ENCODE data around the gene MYOZ3. TPM values are rescaled to one million over a fixed set of nuclear protein-coding genes. Genes with fewer than 3 reads are reported as not detected.

The MYOZ3 gene
- total RNA-seq (ENCODE audit: insufficient read depth, low replicate concordance), result 10.4 TPM

DNA sequence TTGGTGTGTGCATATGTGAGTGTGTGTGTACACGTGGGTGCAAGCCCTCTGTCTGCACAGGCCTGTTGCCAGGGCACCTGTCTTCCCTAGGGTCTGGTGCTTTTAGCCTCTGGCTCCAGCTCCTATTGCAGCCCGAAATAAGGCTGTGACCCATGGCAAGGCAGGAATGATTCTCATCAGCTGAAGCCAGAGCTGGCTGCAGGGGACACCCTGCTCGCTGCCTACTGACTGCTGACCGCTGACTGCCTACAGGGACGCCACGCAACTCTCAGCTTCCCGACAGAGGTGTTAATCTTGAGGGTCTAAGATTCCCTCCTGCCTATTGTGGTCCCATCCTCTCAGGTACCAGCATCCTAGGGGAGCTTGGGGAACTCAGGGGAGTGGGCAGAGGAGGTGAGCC is at the start of gene MYOZ3:
MYOZ3 (plus strand) TSS at position 166 of the 400 bp plus-strand sequence. CDS start 1,691 bp downstream, outside the sequence.
- DNase-seq (ENCODE audit: low spot score), result no peak

GRCh38 chr5:150612405-150612804 is 48.6 kb upstream of the MYOZ3 start:
- DNase-seq (ENCODE audit: low spot score), result no peak

- DNase-seq (ENCODE audit: low spot score), result no peak
Measured at GRCh38 chr5:150612905-150613670, 48.0 kb upstream of the MYOZ3 start.

DNA sequence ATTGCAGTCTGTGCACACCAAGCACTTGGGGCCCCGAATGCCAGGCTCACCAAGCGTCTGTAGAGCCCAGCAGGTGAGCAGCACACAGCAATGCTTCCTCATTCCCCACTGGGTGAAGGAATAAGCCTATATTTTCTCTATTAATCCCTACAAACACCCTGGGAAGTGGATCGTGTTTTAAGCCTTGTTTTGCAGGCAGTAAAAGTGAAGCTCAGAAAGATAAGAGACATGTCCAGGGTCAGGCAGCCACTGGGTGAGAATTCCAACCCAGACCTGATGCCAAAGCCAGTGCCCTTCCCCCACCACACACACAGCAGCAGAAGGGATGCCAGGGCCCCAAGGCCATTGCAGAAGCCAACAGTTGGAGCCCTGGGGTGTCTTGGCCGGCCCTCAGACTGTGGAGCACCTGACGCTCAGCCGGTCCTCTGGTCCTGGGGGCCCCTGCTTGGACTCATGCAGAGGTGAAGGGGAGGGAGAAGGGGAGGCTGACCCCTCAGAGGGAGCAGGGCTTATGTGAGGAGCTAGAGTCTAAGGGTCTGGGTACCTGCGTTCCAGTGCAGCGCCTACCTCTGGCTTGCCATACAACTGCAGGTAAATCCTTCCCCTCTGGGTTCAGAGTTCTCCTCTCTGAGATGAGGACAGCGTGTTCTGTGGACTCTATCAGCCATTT is 46.9 kb upstream of the MYOZ3 start:
- no peak for DNase-seq (ENCODE audit: low spot score)

DNA sequence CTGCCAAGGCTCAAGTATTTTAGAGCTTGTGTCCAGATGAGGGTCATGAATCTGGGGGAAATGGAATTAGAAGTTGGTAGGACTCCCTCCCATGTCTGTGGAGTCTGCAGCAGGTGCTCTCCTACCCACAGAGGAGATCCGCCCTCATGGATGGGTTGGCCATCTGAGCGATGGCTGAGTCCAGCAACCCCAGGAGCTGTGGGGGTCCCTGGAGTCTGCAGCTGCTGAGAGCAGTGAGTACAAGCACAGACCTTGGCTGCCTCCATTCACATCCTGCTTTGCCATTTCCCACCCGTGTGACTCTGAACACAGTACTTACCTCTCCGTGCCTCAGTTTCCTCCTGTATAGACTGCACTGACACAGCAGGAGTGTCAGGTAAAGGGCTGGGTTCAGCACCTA is 46.4 kb upstream of the MYOZ3 start:
- DNase-seq (ENCODE audit: low spot score), result no peak

- DNase-seq (ENCODE audit: low spot score), result peak; percentile 52
Measured at GRCh38 chr5:150615141-150615699, 45.8 kb upstream of the MYOZ3 start.

DNA sequence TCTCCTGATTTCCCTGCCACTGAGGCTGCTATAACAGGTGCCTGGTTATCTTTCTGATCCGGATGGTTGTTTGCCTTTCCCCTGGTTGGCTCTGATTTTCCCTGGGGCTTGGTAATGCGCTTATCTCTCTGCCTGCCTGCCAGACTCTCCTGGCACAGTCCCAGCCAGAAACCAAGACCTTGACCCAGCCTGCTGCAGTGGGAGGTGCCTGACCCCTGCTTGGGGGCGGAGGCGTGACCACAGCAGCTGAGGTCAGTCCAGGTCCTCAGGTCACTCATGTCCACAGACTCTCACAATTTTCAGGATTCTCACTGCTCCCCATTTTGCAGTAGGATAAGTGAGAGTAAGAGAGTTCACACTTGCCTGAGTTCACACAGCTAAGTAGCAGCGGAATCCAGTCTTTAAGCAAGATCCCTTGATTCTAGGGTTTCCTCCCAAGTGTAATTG is 45.0 kb upstream of the MYOZ3 start:
- DNase-seq (ENCODE audit: low spot score), result no peak

GRCh38 chr5:150616506-150616905 is 44.5 kb upstream of the MYOZ3 start:
- DNase-seq (ENCODE audit: low spot score), result no peak

DNA sequence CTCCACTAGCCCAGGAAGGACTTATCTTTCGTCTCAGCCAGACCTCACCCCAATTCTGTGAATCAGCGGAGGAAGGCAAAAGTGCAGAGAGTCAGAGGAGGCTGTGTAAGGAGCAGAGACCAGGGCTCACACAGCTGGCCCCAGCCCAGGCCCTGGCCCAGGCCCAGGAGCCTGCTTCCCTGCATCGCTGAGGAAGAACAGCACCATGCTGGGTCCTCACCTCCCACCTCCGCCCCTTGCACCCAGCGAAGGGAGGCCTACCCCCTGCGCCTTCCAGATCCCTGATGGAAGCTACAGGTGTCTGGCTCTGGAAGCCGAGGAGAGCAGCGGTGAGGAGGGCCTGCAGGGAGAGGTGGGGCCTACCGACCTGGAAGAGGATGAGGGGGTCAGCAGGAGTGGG is 42.9 kb upstream of the MYOZ3 start:
- peak; percentile 85 for DNase-seq (ENCODE audit: low spot score)

DNA sequence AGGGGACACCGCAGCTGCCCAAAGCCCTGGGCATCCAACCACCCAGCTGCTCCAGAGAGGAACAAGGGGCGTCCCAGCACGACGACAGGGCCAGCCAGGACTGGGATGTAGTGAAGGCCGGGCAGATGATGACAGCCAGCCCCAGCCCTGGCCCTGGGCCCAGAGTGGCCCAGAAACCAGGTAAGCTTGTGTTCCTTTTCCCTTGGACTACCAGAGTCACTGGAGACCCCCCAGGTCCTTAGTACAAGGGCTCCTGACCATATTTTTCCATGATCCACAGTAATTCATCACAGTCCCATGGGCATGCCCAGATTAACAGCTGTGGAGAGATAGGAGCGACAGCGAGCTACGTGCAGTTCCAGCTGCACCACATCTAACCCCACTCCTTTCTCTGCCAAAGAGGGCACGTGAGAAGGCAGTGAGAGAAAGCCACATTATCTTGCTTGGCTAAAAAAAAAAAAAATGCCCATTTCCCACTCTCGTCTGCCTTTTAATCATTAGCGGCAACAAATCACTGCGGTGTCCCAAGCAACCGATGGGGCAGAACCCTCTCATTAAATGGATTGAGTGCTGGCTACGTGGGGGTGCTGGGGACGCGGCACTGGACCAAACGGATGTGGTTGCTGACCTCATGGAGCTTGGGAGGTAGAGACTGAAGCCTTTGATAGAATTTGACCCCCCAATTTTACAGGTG is 42.3 kb upstream of the MYOZ3 start:
- peak; percentile 83 for DNase-seq (ENCODE audit: low spot score)

- peak; percentile 88 for DNase-seq (ENCODE audit: low spot score)
Measured at GRCh38 chr5:150619359-150620230, 41.5 kb upstream of the MYOZ3 start.

DNA sequence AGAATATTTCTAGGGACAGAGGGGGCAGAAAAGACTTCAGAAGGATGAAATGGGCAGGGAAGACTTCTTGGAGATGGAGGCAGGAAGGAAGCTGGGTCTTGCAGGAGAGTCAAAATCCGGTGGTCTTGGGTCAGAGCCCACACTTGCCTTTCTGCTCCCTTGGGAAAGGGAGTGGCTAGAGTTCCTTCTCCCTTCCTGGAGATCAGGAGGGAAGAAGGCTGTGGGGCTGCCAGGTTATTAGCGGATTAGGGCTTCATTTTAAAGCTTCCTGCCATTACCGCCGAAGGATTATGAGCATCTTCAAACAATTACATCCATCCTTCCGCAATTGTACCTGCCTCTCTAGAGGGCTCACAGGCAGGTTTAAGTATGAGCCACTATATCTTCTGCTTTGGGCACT is 39.8 kb upstream of the MYOZ3 start:
- DNase-seq (ENCODE audit: low spot score), result no peak

GRCh38 chr5:150622157-150622556 is 38.9 kb upstream of the MYOZ3 start:
- DNase-seq (ENCODE audit: low spot score), result no peak

DNA sequence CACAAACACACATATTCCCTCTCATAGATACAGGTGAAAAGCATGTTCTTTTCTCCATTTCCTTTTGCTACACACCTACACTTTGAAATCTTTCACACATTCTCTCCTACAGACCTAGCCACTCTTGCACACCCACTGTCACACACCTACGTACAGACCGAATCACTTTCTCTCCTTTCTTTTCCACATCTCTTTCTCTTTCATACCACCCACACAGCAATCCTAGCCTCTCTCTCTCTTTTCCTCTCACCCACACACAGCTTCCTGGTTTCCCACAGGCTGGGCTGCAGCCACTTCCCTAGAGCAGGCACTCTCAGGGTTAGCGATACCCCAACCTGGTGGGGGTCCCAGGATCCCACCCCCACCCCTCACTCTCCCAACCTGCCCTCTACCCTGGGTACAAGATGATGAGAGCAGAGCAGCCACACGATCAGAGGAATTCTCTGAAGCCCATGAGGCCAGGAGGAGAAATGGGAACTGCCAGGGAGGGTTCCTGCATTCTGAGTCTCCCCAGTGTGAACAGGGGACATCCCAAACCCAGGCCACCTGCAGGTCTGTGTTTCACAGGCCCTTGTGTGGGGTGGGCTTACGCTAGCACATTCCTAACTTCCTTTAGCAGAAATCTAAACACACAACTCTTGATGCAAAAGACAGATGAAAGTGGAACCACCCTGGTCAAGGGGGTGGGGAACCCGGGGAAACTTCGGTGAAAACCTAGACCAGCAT is 37.7 kb upstream of the MYOZ3 start:
- no peak for DNase-seq (ENCODE audit: low spot score)

GRCh38 chr5:150623878-150624216 is 37.2 kb upstream of the MYOZ3 start:
- DNase-seq (ENCODE audit: low spot score), result no peak

DNA sequence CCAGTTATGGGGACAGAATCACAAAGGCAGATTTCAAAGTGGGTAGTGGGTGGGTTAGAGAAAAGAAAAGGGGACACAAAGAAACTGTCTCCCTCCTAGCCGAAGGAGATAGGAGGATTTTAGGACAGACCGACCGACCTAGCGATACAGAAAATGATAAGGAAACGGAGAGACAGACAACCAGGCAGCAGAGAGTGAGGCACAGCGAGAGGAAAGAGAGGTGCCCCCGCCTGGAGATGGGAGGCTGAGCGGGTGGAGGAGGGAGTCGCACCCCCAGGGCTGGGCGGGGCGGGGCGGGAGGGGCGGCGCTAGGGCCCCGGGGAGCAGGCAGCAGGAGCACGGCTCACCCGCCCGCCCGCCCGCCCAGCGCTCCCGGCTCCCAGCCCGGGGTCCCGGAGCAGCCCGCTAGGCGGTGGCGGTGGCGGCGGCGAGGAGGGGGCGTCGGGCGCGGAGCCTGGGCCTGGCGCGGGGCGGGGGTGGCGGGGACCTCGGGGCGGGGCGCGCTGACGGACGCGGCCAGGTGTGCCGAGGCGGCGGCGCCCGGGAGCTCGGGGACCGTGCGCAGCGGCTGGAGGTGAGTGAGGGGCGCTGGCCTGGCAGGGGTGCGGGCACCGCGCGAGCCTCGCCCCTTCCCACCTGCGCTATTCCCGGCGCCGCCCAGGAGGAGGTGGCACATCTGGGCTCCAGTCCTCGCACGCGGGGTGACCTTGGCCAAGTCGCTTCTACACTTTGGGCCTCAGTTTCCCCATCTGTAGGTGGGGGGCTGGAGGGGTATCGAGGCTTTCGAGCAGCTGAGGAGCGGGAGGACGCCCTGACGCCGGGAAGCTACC is 36.5 kb upstream of the MYOZ3 start:
- DNase-seq (ENCODE audit: low spot score), result peak; percentile 65

DNA sequence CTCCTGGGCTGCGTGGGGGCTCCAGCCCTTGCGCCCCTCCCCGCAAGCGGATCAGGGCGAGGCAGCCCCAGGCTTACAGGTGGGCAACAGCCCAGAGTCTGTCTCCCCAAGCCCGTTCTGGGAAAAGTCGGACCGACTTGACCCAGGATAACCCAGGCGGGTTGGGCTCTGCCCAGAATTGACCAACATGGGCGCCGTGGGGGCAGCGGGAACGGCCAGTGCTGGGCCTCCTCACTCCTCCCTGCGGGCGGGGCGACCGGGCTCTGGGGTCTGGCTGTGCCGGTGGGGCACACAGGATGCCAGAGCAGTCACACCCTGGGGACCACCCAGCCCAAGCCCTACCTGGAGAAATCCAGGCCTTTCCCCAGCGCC is 35.9 kb upstream of the MYOZ3 start:
- no peak for DNase-seq (ENCODE audit: low spot score)

- DNase-seq (ENCODE audit: low spot score), result no peak
Measured at GRCh38 chr5:150625831-150626746, 35.0 kb upstream of the MYOZ3 start.

DNA sequence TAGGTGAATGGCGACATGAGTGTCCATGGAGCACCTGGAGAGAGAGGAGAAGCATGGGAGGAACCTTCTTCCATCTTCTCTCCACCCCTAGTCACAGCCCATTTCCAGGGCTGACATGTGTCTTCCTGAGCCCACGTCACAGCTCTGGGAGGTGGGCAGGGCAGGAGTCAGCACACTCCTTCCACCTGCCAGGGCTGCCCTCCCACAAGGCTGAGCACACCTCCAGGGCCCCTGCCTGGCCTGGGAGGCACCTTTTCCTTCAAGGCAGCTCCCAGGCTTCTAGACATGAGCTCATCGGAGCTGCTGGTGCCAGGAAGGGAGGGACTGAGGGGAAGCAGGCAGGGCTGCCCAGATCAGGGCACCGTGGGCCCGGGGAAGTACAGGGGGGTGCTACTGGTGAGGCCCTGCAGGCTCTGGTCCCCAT is 34.2 kb upstream of the MYOZ3 start:
- peak; percentile 70 for DNase-seq (ENCODE audit: low spot score)

All from umbilical cord (tissue), 2 donors.